Measurements from ENCODE around the gene CELA2B.
A peak's percentile ranks its signal among the peaks of the same experiment; 100 is the strongest.

DNA sequence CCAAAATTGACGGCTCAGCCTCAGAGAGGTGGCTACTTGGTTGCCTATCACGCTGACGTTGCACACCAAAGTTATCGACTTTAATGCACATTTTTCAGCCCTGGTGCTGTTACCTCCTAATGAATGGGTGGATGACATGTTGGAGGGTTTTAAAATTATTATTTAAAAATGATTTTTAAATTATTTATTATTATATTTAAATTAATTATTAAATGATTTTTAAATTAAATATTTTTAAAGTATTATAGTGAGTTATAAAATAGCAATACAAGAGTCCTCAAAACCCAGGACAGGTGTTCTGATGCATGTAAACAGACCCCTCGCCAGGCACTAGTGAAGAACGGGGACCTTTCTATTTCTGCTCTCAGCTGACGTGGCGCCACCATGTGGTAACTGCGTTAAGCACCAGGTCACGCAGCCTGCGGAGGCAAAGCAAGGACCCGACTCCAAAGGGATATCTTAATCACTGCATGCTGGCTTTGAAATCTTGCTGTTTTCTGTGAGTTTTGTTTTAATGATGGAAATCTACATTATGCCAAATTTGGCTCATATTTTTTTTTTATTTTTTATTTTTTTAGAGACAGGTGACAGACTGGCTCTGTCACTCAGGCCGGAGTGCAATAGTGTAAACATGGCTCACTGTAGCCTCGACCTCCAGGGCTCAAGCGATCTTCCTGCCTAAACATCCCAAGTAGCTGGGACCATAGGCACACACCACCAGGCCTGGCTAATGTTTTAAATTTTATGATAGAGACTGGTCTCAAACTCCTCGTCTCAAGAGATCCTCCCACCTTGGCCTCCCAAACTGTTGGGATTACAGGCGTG lies 25.5 kb downstream of the CELA2B start:
- TF ChIP-seq, protein P1, sequence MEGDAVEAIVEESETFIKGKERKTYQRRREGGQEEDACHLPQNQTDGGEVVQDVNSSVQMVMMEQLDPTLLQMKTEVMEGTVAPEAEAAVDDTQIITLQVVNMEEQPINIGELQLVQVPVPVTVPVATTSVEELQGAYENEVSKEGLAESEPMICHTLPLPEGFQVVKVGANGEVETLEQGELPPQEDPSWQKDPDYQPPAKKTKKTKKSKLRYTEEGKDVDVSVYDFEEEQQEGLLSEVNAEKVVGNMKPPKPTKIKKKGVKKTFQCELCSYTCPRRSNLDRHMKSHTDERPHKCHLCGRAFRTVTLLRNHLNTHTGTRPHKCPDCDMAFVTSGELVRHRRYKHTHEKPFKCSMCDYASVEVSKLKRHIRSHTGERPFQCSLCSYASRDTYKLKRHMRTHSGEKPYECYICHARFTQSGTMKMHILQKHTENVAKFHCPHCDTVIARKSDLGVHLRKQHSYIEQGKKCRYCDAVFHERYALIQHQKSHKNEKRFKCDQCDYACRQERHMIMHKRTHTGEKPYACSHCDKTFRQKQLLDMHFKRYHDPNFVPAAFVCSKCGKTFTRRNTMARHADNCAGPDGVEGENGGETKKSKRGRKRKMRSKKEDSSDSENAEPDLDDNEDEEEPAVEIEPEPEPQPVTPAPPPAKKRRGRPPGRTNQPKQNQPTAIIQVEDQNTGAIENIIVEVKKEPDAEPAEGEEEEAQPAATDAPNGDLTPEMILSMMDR (IDR thresholded peaks at IDR 0.05), result peak in 5 of 6 experiments; percentile 13 to 52 (median 28)
- TF ChIP-seq POLR2A (IDR thresholded peaks at IDR 0.05), result no peak
